Mesendoderm (in vitro differentiated cells): ENCODE measurements around the gene BRD7. TPM values are rescaled to one million over a fixed set of nuclear protein-coding genes. Genes with fewer than 3 reads are reported as not detected.

Experiments used
- small RNA-seq: library from polyadenylated mRNA; stranded (forward); fragments of <200 nt; extraction: miRNeasy Mini kit (QIAGEN cat#:217004); gene quantifications from one replicate; pipeline ENCODE3, GENCODE V24; 2013; ENCODE audit not compliant: insufficient read depth

The BRD7 gene

Small RNA genes lying within 50 kb of the gene (small RNA-seq; reads per million reads assigned to genes)
- not detected for gene MIR6771
